GM18507 (cell line): ENCODE measurements around the gene CDH23.

Source experiments
- DNase-seq: peaks from one replicate; pipeline ENCODE4 v3.0.0; 2011; ENCODE audit warnings: low read depth; ENCODE audit not compliant: insufficient read length; ENCODE audit errors: extremely low spot score
- FAIRE-seq: peaks from 2 replicates; lab custom pipeline; 2011; peaks lifted over from hg19 to GRCh38; lab: Jason Lieb, UNC

CDH23 gene

DNA sequence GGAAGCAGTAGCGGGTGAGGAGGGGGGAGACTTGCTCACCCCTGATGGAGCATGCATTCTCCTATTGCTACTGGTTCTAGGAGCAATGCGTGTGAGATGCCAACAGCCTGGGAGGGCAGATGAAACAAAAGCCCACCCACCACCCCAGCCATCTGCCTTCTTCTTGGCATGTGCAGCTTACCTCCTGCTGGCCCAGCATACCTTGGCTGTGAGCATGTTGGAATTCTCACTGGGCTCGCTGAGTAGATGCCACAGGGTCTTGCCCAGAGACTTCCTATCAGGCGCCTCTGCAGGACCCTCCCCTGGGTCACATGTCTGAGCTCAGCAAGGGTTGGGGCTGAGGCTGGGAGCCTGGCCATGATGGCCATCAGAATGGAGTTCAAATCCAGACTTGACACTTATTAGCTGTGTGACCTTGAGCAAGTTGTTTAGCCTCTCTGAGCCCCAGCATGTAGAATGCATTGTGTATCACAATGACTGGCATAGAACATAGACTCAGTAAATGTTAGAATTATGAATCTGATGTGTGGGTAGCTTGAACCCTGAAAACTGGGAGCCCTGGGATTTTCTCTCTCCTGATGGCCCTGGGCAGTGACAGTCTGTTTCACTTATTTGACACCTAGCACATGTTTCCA, 38.2 kb downstream of the CDH23 start:
- DNase-seq (no peak), FAIRE-seq (no peak)

DNA sequence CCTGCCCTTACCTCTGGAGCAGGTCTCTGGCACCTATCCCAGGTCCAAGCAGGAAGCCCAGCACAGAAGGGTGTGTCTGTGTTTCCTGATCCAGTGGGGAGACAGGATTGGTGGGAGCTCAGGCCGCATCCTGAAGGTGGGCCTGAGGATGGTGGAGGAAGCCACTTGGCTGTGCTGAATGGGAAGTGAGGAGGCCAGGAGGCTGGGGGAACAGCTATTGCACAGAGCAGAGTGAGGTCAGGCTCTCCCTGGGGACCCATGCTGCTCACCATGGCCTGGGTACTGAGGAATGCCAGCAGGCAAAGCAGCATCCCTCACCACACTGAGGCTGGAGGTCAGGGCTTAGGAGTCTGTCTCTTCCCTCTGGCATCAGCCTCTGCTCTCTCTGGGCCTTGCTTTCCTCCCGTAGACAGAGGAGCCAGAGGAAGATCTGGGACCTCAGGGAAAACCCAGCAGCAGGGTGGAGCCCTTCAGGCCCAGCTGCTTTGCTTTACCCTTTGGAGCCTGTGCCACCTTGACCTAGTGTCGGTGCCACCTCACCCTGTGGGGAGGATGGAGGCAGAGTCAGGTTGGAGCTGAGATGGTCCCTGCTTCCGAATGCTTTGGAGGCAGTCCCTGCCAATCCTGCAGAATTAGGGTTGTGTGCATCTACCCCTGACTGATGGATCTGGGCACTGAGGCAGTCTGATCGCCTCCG, 39.0 kb downstream of the CDH23 start:
- no peak for FAIRE-seq
- DNase-seq = no peak

DNA sequence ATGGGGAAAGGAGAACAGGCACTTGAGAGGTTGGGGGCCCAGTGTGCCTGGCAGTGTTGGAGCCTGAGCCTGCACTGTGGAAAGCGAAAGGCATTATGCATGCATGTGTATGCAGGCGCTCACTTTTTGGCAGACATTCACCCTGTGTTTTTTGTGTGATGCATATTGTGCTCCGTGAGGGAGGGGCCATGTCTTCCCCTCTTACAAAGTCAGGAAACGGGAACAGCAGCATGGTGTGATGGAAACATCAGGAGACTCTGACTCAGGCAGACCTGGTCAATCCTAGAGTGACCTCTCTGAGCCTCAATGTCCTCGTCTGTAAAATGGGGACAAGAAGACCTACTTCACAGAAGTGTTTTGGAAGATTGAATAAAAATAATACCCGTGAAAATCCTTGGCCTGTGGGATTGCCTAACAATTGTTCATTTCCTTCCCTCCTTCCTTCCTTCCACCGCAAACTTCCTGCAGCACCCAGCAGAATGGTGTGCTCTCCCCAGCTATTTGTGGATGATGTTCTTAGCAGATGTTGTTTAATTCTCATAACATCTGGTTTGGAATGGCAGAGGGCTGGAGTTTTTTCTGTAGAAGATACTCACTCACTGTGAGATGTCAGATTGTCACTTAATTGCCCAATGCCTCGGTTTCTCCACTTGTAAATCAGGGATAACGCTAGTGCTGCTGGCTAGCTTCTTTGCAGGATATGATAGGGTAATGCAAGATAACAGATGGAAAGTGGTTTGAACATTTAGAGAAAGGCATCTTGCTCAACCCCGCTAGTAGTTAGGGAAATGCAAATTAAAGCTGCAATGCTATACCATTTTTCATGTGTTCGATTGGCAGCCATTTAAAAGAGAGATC, 39.8 kb downstream of the CDH23 start:
- DNase-seq (no peak), FAIRE-seq (no peak)

DNA sequence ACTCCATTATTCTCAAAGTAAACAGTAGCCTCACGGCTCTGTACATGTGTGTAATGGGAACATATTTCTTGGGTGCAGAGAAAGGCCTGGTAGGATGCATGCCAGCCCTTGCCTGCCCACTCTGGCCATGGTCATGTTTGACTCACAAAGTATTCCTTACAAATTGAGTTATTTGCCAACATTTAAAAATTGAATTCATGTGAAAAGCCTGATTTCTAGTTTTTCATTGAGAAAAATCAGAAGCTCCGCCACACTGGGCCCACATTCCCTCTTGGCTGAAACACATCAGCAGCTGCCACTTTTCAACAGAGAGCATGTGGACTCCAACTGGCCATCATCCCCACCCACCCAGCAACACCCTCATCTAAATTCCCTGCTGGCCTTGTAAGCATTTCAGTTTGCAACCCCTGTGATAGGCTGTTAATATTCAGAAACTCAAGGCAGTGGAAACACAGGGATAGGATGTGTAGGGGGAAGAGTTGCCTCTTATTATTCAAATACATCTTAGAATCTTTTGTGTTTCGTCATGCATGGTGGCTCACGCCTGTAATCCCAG, 40.9 kb downstream of the CDH23 start:
- DNase-seq (no peak), FAIRE-seq (no peak)

DNA sequence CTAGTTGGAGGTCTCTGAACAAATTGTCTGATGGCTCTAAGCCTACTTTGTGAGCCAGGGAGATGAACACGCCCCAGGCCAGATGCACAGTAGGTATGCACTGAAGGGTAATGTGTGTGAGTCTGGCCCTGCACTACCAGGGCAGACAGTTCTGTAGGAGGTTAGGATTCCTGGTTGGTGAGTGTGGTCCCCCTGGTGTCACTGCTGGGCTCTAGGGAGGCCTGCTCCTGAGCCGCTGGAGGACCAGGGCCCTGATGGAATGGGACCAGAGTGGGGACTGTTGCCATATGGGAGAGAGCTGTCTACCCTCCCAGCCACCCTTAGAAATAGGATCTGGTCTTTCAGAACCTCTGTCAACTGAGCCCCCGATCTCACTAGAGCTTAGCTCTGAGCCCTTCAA, 42.0 kb downstream of the CDH23 start:
- DNase-seq (no peak), FAIRE-seq (no peak)

DNA sequence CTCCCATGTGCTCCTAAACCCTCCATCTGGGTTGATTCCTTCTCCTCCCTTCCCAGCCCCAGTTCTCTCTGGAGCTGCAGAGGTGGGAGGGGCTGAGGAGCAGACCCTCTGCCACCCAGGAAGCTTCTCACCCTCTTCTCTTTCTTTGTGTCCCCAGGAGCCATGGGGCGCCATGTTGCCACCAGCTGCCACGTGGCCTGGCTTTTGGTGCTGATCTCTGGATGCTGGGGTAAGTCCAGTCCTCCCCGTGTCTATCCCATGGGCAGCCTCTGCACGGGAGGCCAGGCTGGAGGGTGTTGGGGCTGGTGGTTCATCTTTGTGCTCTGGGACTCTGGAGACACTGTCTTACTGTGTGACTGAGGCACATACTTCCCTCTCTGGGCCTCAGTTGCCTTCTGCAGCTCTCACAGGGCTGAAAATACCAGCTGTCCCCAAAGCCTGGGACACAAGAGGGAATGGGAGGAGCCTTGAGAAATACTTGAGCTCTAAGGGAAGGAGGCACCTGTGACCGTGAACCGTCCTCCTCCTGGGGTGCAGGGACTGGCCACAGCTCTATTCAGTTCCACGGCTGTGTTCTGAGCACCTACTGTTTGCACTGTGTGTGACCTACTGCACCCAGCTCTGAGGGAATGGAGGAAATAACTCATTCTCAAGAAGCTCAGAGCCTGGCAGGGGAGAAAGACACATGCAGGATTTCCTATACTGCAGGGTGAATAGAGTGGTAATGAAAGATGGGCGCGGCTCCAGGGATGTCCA, 43.1 kb downstream of the CDH23 start:
- FAIRE-seq = no peak
- DNase-seq = no peak

DNA sequence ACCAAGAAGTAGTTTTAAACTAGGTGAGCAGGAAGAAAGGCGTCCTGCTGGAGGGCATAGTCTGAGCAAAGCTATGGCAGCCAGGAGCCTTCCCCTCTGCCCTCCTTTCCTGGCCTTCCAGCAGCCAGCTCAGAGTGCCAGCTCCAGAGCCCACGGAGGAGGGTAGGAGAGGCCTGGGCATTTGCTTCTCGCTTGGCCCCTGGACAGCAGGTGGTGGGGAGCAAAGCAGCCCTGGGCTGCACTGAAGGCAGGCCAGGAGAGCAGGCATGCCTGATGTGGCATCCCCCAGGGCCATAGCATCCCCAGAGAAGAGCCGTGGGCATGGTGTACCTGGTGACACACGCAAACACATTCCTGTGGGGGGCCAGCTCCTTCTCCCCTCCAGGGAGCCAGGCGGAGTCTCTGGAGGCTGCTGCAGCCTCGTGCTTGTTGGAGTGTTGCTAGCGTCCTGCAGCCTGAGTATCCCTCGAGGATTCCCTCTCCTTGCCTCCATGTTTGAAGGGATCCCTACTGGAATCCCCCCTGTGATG, 43.9 kb downstream of the CDH23 start:
- no peak for FAIRE-seq
- DNase-seq = no peak

DNA sequence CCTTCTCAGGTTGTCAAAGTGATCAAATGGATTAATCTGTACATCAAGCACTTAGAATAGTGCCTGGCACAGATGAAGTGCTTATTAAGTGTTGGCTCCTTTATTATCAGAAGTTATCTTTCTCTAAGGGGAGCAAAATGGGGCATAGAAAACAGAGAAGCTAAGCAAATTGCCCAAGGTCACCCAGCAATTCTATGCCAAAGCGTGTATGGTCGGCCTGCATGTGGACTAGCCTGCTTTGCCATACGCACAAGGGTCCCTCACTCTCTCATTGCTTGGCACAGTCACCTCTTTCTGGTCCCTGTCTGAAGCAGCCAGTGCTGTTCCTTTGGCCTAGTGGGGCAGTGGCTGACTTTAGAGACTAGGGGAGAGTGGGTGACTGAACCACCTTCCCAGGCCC, 45.3 kb downstream of the CDH23 start:
- FAIRE-seq = no peak
- no peak for DNase-seq

DNA sequence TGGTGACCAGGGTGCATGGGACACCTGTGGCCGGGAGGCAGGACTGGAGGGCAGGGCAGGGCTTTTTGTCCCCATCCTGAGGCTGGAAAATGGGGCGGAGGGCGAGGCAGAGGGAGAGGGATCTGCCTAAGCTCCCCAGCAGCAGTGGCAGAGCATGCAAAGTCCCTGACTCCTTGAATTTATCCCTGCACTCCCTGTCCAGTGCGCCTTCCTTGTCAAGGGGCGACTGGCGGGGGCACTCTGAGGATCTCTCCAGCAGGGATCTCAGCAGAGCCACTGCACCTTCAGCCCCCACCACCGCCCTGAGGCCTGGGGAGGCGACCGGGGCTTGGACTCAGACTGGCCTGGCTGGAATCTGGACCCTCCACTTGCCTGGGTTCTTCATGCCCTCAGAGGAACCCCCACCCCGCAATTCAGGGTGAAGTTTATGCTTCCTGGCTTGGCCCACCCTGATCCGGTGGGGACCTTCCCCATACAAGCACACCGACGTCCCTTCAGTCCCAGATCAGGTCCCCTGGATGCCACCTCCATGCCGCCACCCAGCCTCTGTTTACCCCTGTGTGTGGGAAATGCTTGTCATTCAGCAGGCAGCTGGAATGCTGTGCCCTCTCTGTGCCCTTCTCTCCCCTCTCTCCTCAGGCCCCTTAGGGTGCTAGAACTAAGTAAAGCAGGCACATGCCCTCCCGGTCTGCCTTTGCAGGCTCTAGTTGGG, 46.3 kb downstream of the CDH23 start:
- DNase-seq (no peak), FAIRE-seq (no peak)

DNA sequence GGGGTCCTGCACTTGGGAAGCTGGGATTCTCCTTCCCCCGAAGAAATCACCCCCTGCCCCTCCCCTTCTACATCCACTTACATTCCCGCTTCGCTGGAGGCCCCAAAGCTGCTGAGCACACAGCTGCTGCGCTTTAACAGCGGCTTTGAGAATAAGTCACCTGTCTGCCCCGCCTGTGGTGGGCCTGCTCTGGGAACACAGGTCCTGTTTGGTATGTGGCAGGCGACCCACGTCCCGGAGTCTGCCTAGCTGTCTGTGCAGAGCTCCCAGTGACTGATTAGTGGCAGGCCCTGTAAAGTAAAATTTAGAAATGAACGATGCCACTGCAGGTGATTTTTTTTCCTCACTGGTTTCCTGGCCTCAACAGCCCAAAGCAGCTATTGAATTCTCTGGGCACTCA, 47.0 kb downstream of the CDH23 start:
- FAIRE-seq = no peak
- no peak for DNase-seq

DNA sequence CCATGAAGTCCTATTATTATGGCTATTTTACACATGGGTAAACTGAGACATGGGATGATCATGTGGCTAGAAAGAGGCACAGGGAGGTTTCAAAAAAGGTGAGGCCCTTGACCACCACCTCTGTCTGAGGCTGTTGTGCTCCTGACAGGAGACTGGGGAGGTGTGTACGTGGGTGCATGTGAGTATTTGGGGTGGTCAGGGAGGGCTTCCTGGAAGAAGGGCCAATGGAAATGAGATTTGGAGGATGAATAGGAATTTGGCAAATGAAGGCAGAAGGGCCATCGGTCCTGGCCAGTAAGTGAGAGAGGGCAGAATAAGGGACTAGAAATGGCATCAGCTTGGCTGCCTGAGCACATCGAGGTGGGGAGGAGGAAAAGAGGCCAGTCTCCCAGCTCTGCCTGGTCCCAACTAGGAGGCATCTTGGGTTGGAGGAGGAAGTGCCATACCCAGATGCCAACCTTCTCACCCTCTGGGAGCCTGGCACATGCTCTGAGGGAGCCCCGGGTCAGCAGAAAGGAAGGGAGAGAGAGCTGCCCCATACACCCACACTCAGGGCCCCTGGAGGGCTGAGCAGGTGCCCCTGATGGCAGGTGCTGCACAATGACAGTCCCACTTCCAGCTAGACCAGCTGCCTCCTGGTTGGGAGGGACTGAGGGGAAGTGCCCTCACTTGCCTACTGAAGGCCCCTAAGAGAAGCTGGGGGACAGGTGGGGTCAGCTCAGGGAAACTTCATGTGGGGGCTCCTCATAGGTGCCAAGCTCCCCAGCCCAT, 47.7 kb downstream of the CDH23 start:
- FAIRE-seq (no peak), DNase-seq (no peak)

DNA sequence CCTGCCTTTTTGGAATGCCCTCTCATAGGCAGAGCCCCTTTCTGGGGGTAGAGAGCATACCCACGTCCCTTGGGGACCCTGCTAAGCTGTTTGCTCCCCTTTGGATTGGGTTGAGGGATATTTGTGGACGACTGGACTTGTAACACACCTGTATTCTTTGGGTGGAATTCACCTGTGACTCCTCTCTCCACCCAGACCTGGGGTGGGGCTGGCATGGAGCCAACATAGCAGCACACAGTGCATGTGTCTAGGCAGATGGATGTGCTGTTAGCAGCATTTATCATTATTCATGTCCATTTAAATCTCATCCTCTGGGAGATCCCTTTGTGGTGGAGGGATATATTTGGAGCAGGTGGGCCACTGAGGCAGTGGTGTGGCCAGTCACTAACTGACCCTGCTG, 51.0 kb downstream of the CDH23 start:
- no peak for FAIRE-seq

DNA sequence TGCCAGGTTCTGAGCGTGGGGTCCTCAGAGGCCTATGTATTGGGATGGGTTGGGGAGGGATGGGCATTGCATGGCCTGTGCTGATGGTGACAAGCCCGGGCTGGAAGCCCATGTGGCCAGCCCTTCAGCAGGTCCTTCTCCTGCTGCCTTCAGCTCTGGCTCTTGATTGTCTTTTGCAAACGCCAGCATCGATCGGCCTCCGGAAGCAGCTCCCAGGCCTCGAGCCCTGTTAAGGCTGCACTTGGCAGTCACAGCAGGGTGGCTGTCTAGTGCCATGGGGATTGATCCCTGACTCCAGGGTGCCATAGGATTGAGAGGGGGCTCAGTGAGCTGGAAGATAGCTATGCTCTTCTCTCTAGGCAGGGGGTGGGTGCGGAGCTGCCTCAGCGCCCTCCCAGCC, 51.4 kb downstream of the CDH23 start:
- FAIRE-seq = no peak
- DNase-seq = no peak

More for the DNA sequence above, 51.0 kb downstream of the CDH23 start:
- no peak for DNase-seq

DNA sequence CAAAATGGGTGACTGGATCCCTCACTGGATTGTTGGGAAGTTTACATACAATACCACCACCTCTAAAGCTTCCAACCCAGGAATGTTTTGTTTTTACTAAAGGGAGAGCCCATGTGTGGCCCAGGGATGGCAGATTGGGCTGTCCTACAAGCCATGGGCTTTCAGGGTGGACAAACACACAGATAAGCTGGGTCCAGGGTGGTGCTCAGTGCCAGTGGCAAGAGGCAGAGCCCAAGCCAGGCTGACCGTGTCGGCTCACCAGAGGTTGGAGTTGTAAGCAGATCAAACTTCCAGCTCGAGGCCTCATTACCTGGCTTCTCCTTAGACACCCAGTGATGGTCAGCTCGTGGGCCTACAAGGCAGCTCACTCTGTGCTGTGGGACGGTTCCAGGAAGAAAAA, 52.3 kb downstream of the CDH23 start:
- FAIRE-seq = no peak

DNA sequence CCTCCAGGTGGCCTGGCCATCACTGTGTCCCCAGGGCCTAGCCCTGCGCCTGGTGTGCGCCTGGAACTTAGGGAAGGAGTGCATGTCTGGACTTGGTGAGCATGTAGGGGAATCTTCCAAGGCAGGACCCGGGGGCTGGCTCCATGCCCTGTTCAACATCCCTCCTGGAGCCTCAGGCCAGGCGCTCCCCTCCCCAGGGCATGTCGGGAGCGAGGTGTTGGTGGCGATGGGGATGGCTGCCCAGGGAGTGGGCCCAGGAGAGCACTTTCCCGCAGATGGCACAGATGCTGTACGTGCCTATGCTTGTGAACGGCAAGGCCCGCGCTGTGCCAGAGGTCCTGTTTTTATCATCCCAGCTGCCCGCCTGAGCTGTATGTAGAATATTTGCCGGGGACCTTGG, 55.0 kb downstream of the CDH23 start:
- no peak for FAIRE-seq

More for the DNA sequence above, 52.3 kb downstream of the CDH23 start:
- no peak for DNase-seq

DNA sequence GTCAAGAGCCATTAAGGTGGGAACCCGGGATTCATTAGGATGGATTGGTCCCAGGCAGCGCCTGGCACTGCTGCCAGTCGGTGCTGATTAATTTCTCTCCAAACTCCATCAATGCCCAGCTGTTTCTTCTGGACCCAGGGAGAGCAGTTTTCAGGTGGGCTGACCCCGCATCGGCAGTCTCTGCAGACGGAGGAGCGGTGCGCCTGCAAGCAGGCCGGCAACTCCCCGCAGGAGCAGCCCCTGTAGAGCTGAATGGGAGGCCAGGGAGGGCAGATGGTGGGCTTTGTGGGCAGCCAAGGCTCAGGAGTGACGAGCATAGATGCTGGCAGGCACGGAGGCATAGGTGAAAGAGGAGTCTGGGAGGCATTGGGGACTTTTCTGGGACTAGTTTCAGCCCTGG, 56.5 kb downstream of the CDH23 start:
- FAIRE-seq = no peak
- no peak for DNase-seq

More for the DNA sequence above, 55.0 kb downstream of the CDH23 start:
- DNase-seq = no peak

DNA sequence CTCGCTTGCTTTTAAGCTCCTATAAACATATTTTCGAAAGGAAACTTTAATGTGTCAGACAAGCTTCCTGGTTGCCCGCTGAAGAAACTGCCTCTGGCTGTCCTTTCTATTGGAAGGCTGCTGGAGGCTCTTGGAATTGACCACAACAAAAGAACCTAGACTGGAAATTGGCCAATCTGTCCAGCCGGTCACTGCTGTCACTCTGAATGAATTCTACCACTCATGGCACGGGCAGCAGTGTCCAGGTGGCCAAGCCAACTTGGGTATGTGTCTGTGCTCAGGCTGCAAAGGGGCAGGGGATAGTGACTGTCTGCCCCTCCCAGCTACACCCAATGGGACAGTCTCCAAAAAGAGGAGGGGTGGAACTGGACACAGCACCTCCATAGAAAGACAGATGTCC, 57.6 kb downstream of the CDH23 start:
- no peak for FAIRE-seq
- DNase-seq = no peak

DNA sequence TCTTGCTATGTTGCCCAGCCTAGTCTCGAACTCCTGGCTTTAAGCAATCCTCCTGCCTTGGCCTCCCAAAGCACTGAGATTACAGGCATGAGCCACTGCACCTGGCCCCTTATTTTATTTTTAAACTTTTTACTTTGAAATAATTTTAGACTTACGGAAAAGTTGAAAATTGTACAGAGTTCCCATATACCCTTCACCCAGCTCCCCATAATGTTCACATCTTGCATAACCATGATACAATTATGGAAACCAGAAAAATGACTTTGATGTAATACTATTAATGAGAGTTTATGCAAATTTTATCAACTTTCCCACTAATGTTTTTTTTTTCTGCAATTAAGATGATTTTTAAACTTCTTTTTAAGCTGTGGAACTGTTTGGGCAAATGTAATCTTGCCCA, 58.3 kb downstream of the CDH23 start:
- FAIRE-seq (no peak), DNase-seq (no peak)
